CD4-positive, alpha-beta T cell (primary cell): Measurements from ENCODE around the gene TPRG1L. TPM values are rescaled to one million over a fixed set of nuclear protein-coding genes. Genes with fewer than 3 reads are reported as not detected.

ENCODE experiments used
- ATAC-seq: fragments of 200-7000 bp; cut with Tn5 transposase; one replicate; pipeline ENCODE4 v1.10.0; 2022; ENCODE audit warnings: mild to moderate bottlenecking; ENCODE audit not compliant: poor library complexity
- CTCF ChIA-PET: fragments of 350-600 bp; sonication (Branson Sonifier 250); formaldehyde crosslinking; loops from one replicate; lab custom pipeline; 2021; ENCODE audit warnings: antibody characterized with exemption, inconsistent platforms; lab: Charles Lee
- POLR2A ChIA-PET: fragments of 350-600 bp; sonication (Branson Sonifier 250); formaldehyde crosslinking; loops from one replicate; lab custom pipeline; 2021; ENCODE audit warnings: antibody characterized with exemption, inconsistent platforms; lab: Charles Lee
- DNase-seq, 14 experiments: peaks; one replicate each; pipeline ENCODE4 v3.0.0-alpha.2; 2013 to 2020; ENCODE audit warnings: mixed read lengths in 2 of 14
- H3K27ac ChIP-seq, 2 donors: one replicate each; pipeline versions ENCODE4 v1.5.1 to v1.7.0; 2013; ENCODE audit warnings: low read length in 2 of 2, low read depth in 1 of 2, mild to moderate bottlenecking in 1 of 2
- H3K27me3 ChIP-seq, 2 experiments: 1 replicate in 1 of 2; 2 replicates in 1 of 2; pipeline versions ENCODE4 v1.6.1 to v1.7.0; 2013; ENCODE audit warnings: low read length in 2 of 2, control low read depth in 1 of 2, mild to moderate bottlenecking in 1 of 2, moderate library complexity in 1 of 2; ENCODE audit not compliant: insufficient read depth in 2 of 2, control insufficient read depth in 1 of 2
- H3K36me3 ChIP-seq: one replicate; pipeline ENCODE4 v1.6.1; 2013; ENCODE audit warnings: low read length, control low read depth; ENCODE audit not compliant: insufficient read depth
- H3K4me1 ChIP-seq: one replicate; pipeline ENCODE4 v1.6.1; 2013; ENCODE audit warnings: low read length, control low read depth; ENCODE audit not compliant: insufficient read depth
- H3K4me3 ChIP-seq: one replicate; pipeline ENCODE4 v1.5.1; 2013; ENCODE audit warnings: mild to moderate bottlenecking, low read length, moderate library complexity
- H3K9me3 ChIP-seq, 2 experiments: 1 replicate in 1 of 2; 2 replicates in 1 of 2; pipeline versions ENCODE4 v1.6.1 to v1.7.0; 2013; ENCODE audit warnings: low read length in 2 of 2, mild to moderate bottlenecking in 2 of 2, control low read depth in 1 of 2, moderate library complexity in 1 of 2; ENCODE audit not compliant: control insufficient read depth in 1 of 2, insufficient read depth in 1 of 2
- H3K27ac Mint-ChIP-seq: one replicate; pipeline ENCODE4 v1.8.0; 2020; ENCODE audit warnings: mixed read lengths
- H3K27me3 Mint-ChIP-seq: one replicate; pipeline ENCODE4 v1.8.0; 2021; ENCODE audit warnings: mixed read lengths
- H3K36me3 Mint-ChIP-seq: one replicate; pipeline ENCODE4 v1.8.0; 2021; ENCODE audit warnings: low read depth, mixed read lengths
- H3K4me1 Mint-ChIP-seq: one replicate; pipeline ENCODE4 v1.8.0; 2021; ENCODE audit warnings: low read depth, mixed read lengths
- H3K4me3 Mint-ChIP-seq: one replicate; pipeline ENCODE4 v1.8.0; 2020; ENCODE audit warnings: mild to moderate bottlenecking, mixed read lengths
- H3K9me3 Mint-ChIP-seq: one replicate; pipeline ENCODE4 v1.8.0; 2020; ENCODE audit warnings: mixed read lengths
- intact Hi-C, 2 experiments: fragments of 100-400 bp; cut with DNase I in 1 of 2; cut with micrococcal nuclease in 1 of 2; formaldehyde crosslinking; loops; one replicate each; pipeline versions ENCODE4 v1.15.1 to v1.9.0; 2023 to 2025; cut with DNase I, micrococcal nuclease
- total RNA-seq, 174 experiments: library from RNA in 2 of 174; stranded (reverse) in 2 of 174; gene quantifications; one replicate each; pipeline ENCODE4 v1.2.3 and lab custom pipeline; 2021 to 2026
- TF ChIP-seq, protein P1 (sequence below): fragments of 200-600 bp; IDR thresholded peaks from one replicate; pipeline ENCODE4 v1.8.0; 2022; ENCODE audit warnings: antibody characterized with exemption, mild to moderate bottlenecking

The TPRG1L gene
- total RNA-seq, 2 experiments from 2014 or later, result 46.5 to 48.3 TPM

GRCh38 chr1:3604997-3605823 is 19.6 kb upstream of the TPRG1L start:
- ChIA-PET POLR2A (no interaction called here), CTCF (no interaction called here)
- Mint-ChIP-seq H3K4me1 (no peaks in the 10 kb centered on the region), H3K27ac (no peak overlapping the region), H3K36me3 (no peaks in the 10 kb centered on the region), H3K9me3 (no peaks in the 10 kb centered on the region), H3K27me3 (peaks cover 5% of the 10 kb centered on the region), H3K4me3 (no peak overlapping the region)
- no peak for ATAC-seq
- peaks cover 0 to 20% of the 10 kb centered on the region in 2 experiments for H3K9me3 ChIP-seq
- TF ChIP-seq, protein P1, sequence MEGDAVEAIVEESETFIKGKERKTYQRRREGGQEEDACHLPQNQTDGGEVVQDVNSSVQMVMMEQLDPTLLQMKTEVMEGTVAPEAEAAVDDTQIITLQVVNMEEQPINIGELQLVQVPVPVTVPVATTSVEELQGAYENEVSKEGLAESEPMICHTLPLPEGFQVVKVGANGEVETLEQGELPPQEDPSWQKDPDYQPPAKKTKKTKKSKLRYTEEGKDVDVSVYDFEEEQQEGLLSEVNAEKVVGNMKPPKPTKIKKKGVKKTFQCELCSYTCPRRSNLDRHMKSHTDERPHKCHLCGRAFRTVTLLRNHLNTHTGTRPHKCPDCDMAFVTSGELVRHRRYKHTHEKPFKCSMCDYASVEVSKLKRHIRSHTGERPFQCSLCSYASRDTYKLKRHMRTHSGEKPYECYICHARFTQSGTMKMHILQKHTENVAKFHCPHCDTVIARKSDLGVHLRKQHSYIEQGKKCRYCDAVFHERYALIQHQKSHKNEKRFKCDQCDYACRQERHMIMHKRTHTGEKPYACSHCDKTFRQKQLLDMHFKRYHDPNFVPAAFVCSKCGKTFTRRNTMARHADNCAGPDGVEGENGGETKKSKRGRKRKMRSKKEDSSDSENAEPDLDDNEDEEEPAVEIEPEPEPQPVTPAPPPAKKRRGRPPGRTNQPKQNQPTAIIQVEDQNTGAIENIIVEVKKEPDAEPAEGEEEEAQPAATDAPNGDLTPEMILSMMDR, result no peak
- intact Hi-C loops, result no loop called here
- H3K36me3 ChIP-seq, result no peaks in the 10 kb centered on the region
- peaks cover 10 to 18% of the 10 kb centered on the region in 2 experiments for H3K27me3 ChIP-seq
- peaks cover 7% of the 10 kb centered on the region for H3K4me1 ChIP-seq
- no peak overlapping the region for H3K27ac ChIP-seq
- no peak for DNase-seq
- no peak overlapping the region for H3K4me3 ChIP-seq

DNA sequence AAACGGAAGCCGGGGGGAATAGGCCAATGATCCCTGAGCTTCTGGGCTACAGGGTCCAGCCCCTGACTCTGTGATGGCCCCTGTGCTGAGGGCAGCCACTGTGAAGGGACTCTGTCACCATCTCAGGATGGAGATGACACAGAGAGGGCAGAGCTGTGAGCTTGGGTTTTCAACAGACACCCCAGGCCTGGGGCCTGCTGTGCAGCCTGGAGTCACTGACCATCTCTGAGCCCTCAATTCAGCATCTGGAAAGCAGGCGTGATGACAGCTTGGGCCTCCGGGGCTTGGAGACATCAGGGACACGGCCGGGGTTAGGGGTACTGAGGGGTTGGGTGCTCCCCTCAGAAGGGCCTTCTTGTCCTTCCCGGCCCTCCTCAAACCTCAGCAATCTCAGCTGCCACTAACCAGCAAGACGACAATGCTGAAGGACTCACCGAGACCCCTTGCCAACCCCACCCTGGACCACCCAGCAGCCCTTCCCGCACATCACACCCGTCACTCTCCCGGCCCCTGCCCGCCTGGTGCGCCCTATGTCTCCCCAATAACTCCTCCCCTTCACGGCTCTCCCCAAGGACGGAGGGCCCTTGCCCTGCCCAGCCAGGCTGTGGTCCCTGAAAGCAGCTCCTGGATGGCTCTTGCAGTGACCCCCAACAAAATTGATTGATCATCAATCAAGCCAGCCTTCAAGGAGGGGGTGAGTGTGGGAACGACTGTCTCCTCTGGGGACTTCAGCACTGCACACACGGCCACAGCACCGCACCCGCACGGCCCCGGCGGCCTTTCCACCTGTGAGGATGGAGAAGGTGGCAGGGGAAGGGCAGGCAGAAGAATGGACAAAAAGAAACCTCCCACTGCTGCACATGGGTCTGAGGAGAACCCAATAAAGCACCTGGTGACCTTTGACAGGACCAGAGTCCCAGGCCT is 17.8 kb upstream of the TPRG1L start:
- Mint-ChIP-seq H3K4me1 (peaks cover 12% of the 10 kb centered on the region), H3K9me3 (no peaks in the 10 kb centered on the region), H3K27ac (no peak overlapping the region), H3K36me3 (no peaks in the 10 kb centered on the region), H3K27me3 (peaks cover 15% of the 10 kb centered on the region), H3K4me3 (no peak overlapping the region)
- POLR2A ChIA-PET, result no interaction called here
- intact Hi-C loops, result no loop called here
- peaks cover 0 to 22% of the 10 kb centered on the region in 2 experiments for H3K9me3 ChIP-seq
- CTCF ChIA-PET, result no interaction called here
- H3K4me1 ChIP-seq, result peaks cover 22% of the 10 kb centered on the region
- no peak overlapping the region for H3K4me3 ChIP-seq
- H3K27ac ChIP-seq, result no peak overlapping the region
- no peak for DNase-seq
- peaks cover 14 to 25% of the 10 kb centered on the region in 2 experiments for H3K27me3 ChIP-seq
- TF ChIP-seq, protein P1, result no peak
- ATAC-seq, result no peak
- H3K36me3 ChIP-seq, result no peaks in the 10 kb centered on the region

DNA sequence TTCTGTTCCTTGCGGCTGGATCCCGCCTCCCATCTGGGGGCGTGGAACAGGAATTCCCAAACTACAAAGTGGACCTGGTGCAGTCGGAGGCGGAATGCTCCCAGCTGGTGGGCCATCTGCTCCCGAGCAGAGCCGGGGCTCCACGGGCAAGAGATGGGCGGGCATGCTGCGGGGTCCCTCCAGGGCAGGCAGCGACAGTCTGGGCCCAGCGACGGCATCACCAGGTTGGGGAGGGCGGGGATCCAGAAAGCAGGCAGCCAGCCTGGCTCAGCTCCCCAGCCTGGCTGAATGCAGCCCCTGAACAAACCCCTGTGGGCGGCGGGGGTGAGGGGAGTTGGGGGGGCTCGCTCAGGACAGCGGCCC is 17.1 kb upstream of the TPRG1L start:
- peaks cover 17 to 30% of the 10 kb centered on the region in 2 experiments for H3K27me3 ChIP-seq

More for the DNA sequence above, 17.1 kb upstream of the TPRG1L start:
- DNase-seq (no peak), ATAC-seq (no peak)
- H3K9me3 Mint-ChIP-seq, result no peaks in the 10 kb centered on the region
- intact Hi-C loops, result no loop called here
- no peak overlapping the region for H3K27ac Mint-ChIP-seq
- TF ChIP-seq, protein P1, result no peak
- H3K27ac ChIP-seq, result no peak overlapping the region
- POLR2A ChIA-PET, result no interaction called here
- peaks cover 0 to 22% of the 10 kb centered on the region in 2 experiments for H3K9me3 ChIP-seq
- H3K4me3 ChIP-seq, result no peak overlapping the region
- H3K36me3 ChIP-seq, result no peaks in the 10 kb centered on the region
- CTCF ChIA-PET, result no interaction called here
- H3K4me1 Mint-ChIP-seq, result peaks cover 15% of the 10 kb centered on the region
- H3K27me3 Mint-ChIP-seq, result peaks cover 19% of the 10 kb centered on the region
- no peaks in the 10 kb centered on the region for H3K36me3 Mint-ChIP-seq
- H3K4me1 ChIP-seq, result peaks cover 23% of the 10 kb centered on the region
- no peak overlapping the region for H3K4me3 Mint-ChIP-seq
